ENCODE data around the gene ME3. TPM values are rescaled to one million over a fixed set of nuclear protein-coding genes. Genes with fewer than 3 reads are reported as not detected.

The ME3 gene
- total RNA-seq, 1 donor from 2014 or later: 10.3 TPM

DNA sequence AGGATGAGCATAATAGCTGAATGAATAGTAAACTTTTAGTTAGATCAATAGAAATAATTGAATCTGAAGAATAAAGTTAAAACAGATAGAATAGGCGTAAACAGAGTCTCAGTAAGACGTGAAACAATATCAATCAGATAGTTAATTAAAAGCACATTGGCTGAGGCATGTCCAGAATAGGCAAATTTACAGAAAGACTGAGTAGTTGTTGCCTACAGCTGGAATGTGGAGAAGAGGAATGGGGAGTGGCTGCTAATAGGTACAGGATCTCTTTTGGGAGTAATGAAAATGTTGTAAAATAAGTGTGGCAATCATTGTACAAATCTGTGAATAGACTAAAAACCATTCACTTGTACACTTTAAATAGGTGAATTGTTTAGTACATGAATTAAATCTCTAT lies 36.3 kb upstream of the ME3 start:
- no peaks in the 10 kb centered on the region for H3K36me3 ChIP-seq (ENCODE audit: control insufficient read depth, insufficient read depth, low read length)
- H3K27me3 ChIP-seq (ENCODE audit: control insufficient read depth, insufficient read depth, low read length): no peaks in the 10 kb centered on the region
- FAIRE-seq: no peak
- TF ChIP-seq, protein P1, sequence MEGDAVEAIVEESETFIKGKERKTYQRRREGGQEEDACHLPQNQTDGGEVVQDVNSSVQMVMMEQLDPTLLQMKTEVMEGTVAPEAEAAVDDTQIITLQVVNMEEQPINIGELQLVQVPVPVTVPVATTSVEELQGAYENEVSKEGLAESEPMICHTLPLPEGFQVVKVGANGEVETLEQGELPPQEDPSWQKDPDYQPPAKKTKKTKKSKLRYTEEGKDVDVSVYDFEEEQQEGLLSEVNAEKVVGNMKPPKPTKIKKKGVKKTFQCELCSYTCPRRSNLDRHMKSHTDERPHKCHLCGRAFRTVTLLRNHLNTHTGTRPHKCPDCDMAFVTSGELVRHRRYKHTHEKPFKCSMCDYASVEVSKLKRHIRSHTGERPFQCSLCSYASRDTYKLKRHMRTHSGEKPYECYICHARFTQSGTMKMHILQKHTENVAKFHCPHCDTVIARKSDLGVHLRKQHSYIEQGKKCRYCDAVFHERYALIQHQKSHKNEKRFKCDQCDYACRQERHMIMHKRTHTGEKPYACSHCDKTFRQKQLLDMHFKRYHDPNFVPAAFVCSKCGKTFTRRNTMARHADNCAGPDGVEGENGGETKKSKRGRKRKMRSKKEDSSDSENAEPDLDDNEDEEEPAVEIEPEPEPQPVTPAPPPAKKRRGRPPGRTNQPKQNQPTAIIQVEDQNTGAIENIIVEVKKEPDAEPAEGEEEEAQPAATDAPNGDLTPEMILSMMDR (IDR thresholded peaks at IDR 0.05; ENCODE audit: insufficient read depth, low read length, severe bottlenecking): no peak
- no peak overlapping the region for H3K4me3 ChIP-seq (ENCODE audit: low read depth, low read length)
- DNase-seq (ENCODE audit: low read depth): no peak

DNA sequence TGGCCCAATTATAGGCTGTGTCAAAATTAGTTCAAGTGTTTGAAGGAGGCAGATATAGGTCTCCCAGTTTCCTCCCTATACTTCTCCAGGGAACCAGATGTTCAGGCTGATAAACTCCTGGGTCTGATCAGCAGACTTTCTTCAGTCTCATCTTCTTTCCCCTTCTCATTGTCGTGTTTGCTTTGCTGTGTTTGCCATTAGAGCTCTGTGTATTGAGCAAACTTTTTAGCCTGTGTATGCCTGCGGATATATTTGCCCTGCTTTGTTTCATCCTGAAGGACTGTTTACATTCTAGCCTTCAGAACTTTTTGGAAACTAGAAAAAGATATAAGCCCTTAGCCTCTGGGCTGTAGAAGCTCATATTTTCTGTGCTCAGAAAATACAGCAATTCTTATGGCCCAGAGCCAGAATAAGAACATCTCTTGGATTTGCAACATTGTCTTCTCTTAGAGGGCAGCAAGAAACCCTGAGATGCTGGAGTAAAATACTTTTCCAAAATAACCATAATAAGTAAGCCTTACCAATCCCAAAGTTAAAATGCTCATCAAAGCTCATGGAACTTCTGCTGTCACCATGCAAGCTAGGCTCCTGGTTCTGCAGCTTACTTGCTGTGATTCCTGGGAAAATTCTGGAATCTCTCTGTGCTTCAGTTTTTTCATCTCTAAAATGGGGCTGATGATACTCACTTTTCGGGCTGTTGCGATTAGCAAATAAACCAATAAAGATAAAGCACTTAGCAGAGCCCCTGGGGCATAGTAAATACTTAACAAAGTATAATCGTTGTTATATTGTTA lies 34.1 kb upstream of the ME3 start:
- FAIRE-seq: no peak

DNA sequence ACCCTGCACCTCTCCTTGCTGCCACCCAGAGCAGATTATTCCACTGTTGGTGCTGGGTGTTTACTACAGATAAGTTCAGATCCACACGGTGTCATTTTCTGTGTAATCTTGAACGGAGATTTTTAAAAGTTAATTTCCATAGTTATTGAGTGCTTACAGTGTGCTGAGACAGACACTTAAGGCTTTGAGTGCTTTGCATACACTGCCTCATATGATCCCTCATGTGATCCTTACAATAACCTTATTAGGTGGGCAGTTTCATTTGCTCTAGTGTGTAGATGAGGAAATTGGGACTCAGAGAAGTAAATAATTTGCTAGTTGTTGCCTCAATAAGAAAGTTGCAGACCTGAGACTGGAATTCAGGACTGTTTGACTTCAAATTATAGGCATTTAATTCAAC lies 32.3 kb upstream of the ME3 start:
- no peak for FAIRE-seq
- Histone ChIP-seq H3K4me3 (ENCODE audit: low read depth, low read length) (no peak overlapping the region), H3K36me3 (ENCODE audit: control insufficient read depth, insufficient read depth, low read length) (no peaks in the 10 kb centered on the region), H3K27me3 (ENCODE audit: control insufficient read depth, insufficient read depth, low read length) (no peaks in the 10 kb centered on the region)
- no peak for DNase-seq (ENCODE audit: low read depth)
- TF ChIP-seq, protein P1 (IDR thresholded peaks at IDR 0.05; ENCODE audit: insufficient read depth, low read length, severe bottlenecking): no peak

More for the DNA sequence above, 34.1 kb upstream of the ME3 start:
- Histone ChIP-seq H3K4me3 (ENCODE audit: low read depth, low read length) (no peak overlapping the region), H3K36me3 (ENCODE audit: control insufficient read depth, insufficient read depth, low read length) (no peaks in the 10 kb centered on the region), H3K27me3 (ENCODE audit: control insufficient read depth, insufficient read depth, low read length) (no peaks in the 10 kb centered on the region)
- TF ChIP-seq, protein P1 (IDR thresholded peaks at IDR 0.05; ENCODE audit: insufficient read depth, low read length, severe bottlenecking): no peak
- no peak for DNase-seq (ENCODE audit: low read depth)

DNA sequence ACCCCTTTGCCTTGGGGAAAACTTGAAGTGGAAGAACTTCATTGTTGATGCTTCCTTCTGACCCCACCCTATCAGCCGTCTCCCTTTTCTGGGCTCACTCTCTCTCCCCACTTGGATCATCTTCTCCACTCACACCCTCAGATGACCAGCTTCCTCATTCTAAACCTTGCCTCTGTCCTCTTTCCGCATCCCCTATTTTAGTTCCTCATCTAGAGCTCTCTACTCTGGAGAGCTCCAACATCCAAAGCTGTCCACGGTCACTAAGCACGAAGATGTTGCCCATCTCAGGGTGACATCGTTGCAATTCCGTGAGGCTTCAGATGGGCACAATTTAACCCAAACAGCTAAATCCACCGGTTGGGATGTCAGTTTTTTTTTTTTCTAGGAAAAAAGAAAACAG lies 31.6 kb upstream of the ME3 start:
- TF ChIP-seq, protein P1 (IDR thresholded peaks at IDR 0.05; ENCODE audit: insufficient read depth, low read length, severe bottlenecking): no peak
- DNase-seq (ENCODE audit: low read depth) (no peak), FAIRE-seq (no peak)
- Histone ChIP-seq H3K4me3 (ENCODE audit: low read depth, low read length) (no peak overlapping the region), H3K36me3 (ENCODE audit: control insufficient read depth, insufficient read depth, low read length) (no peaks in the 10 kb centered on the region), H3K27me3 (ENCODE audit: control insufficient read depth, insufficient read depth, low read length) (no peaks in the 10 kb centered on the region)

DNA sequence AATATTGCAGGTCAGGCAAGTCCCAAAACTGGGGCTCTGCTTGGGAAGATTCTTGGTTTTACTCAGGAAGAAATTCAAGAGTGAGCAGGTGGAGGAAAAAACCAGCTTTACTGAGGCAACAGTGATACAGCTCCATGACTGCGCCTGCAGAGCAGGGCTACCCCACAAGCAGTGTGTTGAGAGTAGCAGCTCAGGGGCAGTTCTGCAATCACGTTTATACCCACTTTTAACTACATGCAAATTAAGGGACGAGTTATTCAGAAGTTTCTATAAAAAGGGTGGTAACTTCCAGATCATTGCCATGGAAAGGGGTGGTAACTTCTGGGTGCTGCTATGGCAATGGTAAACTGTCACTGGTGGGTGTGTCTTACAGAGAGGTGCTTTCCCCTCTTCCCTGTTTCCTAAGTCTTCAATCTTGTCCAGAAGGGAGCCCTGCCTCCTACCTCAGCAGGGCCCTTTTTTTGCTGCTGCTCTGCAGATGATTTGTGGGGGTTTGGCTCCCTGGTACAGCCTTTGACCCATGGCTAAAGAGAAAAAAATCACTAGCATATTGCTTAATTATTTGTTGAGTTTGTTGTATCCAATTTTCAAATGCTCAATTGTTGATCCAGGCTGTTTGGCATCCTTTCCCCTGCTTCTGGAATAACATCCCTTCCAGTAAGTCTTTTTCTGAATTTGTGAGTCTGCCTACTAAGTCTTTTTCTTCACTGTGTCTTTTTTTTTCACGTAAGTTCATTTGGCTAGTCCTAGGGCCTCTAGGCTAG lies 30.0 kb upstream of the ME3 start:
- Histone ChIP-seq H3K4me3 (ENCODE audit: low read depth, low read length) (no peak overlapping the region), H3K36me3 (ENCODE audit: control insufficient read depth, insufficient read depth, low read length) (no peaks in the 10 kb centered on the region), H3K27me3 (ENCODE audit: control insufficient read depth, insufficient read depth, low read length) (no peaks in the 10 kb centered on the region)
- DNase-seq (ENCODE audit: low read depth) (no peak), FAIRE-seq (peak; percentile 23)
- TF ChIP-seq, protein P1 (IDR thresholded peaks at IDR 0.05; ENCODE audit: insufficient read depth, low read length, severe bottlenecking): no peak

All from bronchial epithelial cell (primary cell).